K562 (cell line): ENCODE measurements around the gene C4orf36. TPM values are rescaled to one million over a fixed set of nuclear protein-coding genes. Genes with fewer than 3 reads are reported as not detected.

Experiments used
- CHAMP1 ChIP-seq: fragments of 450-650 bp; IDR thresholded peaks from 2 replicates; pipeline ENCODE4 v1.6.1; 2016; ENCODE audit warnings: mild to moderate bottlenecking
- E2F3 ChIP-seq: fragments of 250-450 bp; sonication (Bioruptor Pico); IDR thresholded peaks from 2 replicates; pipeline ENCODE4 v1.4.0; 2020; ENCODE audit warnings: mild to moderate bottlenecking
- FOXK2 ChIP-seq, 2 experiments: fragments of 450-650 bp; IDR thresholded peaks in 1 of 2; conservative IDR thresholded peaks in 1 of 2; 2 replicates each; pipeline ENCODE4 v1.6.1; 2016; ENCODE audit warnings: low read depth in 2 of 2, mild to moderate bottlenecking in 1 of 2
- NEUROD1 ChIP-seq: fragments of 150-350 bp; IDR thresholded peaks from 2 replicates; pipeline ENCODE4 v1.6.1; 2014; ENCODE audit warnings: borderline replicate concordance, low read length, low read depth; ENCODE audit not compliant: partially characterized antibody
- RERE ChIP-seq: sonication (generic); formaldehyde crosslinking; IDR thresholded peaks from 2 replicates; pipeline ENCODE4 v1.8.0; 2023; ENCODE audit warnings: missing genetic modification reagents, mild to moderate bottlenecking, borderline replicate concordance
- ZBTB40 ChIP-seq, 2 experiments: fragments of 450-650 bp in 1 of 2; sonication (generic) in 1 of 2; formaldehyde crosslinking in 1 of 2; IDR thresholded peaks; 2 replicates each; pipeline versions ENCODE4 v1.7.1 to v1.9.0; 2016 to 2022; ENCODE audit warnings: inconsistent platforms in 1 of 2, mild to moderate bottlenecking in 1 of 2, missing genetic modification reagents in 1 of 2
- ZBTB7A ChIP-seq: IDR thresholded peaks from 2 replicates; pipeline ENCODE4 v1.6.1; 2011; ENCODE audit warnings: low read depth, mild to moderate bottlenecking, low read length, moderate library complexity, borderline replicate concordance; ENCODE audit not compliant: control insufficient read depth
- polyA plus RNA-seq, 8 experiments: library from polyadenylated mRNA; depleted of rRNA in 4 of 8; stranded (reverse) in 5 of 8; unstranded in 3 of 8; fragments of >200 nt; fragmentation: Nextera tagmentation in 2 of 8; fragmentation: Illumina TruSeq in 1 of 8; extraction: Ambion mirVana in 2 of 8; extraction: Trizol in 1 of 8; gene quantifications; 2 replicates each; pipeline versions ENCODE4 v1.2.1 to v1.2.3, GENCODE V29; 2011 to 2014; ENCODE audit warnings: inconsistent platforms in 1 of 8, missing spikeins in 1 of 8
- total RNA-seq, 7 experiments: library from RNA; depleted of rRNA in 6 of 7; stranded (reverse); fragments of >200 nt in 6 of 7; fragmentation: Illumina TruSeq in 2 of 7; extraction: Trizol in 2 of 7; gene quantifications; 2 replicates each; pipeline versions ENCODE4 v1.2.1 to v1.2.3, GENCODE V29; 2011 to 2021; ENCODE audit warnings: low replicate concordance in 1 of 7

The C4orf36 gene
- total and polyA plus RNA-seq, 9 of the 15 experiments (the other 6 are each of a cell fraction or from before 2014, with no cell fraction given): 0.14 to 0.45 (median 0.20) TPM; not detected in 5

- TF ChIP-seq ZBTB40 (IDR thresholded peaks at IDR 0.05) (peak; percentile 25; the same call in 1 of the 2 replicates), ZBTB40 (CRISPR knock-in tag; IDR thresholded peaks at IDR 0.05) (no peak), RERE (no peak), CHAMP1 (0 out of 2 replicates have a peak, but pooled peaks have one; percentile 30), NEUROD1 (no peak), FOXK2 (conservative IDR thresholded peaks at IDR 0.05 in 1 of 2, IDR thresholded peaks at IDR 0.05 in 1 of 2; ENCODE audit: low read depth in 2 of 2) (peak; percentile 72 to 77), E2F3 (CRISPR knock-in tag) (no peak), ZBTB7A (peak; percentile 47; the same call in 1 of the 2 replicates)
Measured at GRCh38 chr4:86934147-86934770, 42.0 kb upstream of the C4orf36 start (continued).
